Neutrophil (primary cell): ENCODE data around the gene GPRIN1.
A peak's percentile ranks its signal among the peaks of the same experiment; 100 is the strongest.

ENCODE experiments used
- H3K27ac ChIP-seq: fragments of 200-600 bp; sonication (generic); 2 replicates; pipeline ENCODE4 v1.5.1; 2016; ENCODE audit warnings: mild to moderate bottlenecking, moderate library complexity
- H3K27me3 ChIP-seq: fragments of 200-600 bp; sonication (generic); 2 replicates; pipeline ENCODE4 v1.6.0; 2016; ENCODE audit warnings: mild to moderate bottlenecking
- H3K36me3 ChIP-seq: fragments of 200-600 bp; sonication (generic); 2 replicates; pipeline ENCODE4 v1.5.1; 2017
- H3K4me1 ChIP-seq, 2 experiments: fragments of 200-600 bp in 1 of 2; sonication (generic) in 1 of 2; 1 replicate in 1 of 2; 2 replicates in 1 of 2; pipeline versions ENCODE4 v1.5.1 to v1.6.1; 2013 to 2016; ENCODE audit warnings: low read depth in 1 of 2, low read length in 1 of 2, mild to moderate bottlenecking in 1 of 2, moderate library complexity in 1 of 2; ENCODE audit not compliant: control insufficient read depth in 1 of 2, insufficient read depth in 1 of 2
- H3K4me3 ChIP-seq, 2 experiments: fragments of 200-600 bp in 1 of 2; sonication (generic) in 1 of 2; 1 replicate in 1 of 2; 2 replicates in 1 of 2; pipeline ENCODE4 v1.5.1; 2013 to 2016; ENCODE audit warnings: low read depth in 1 of 2, low read length in 1 of 2, mild to moderate bottlenecking in 1 of 2, moderate library complexity in 1 of 2
- H3K9me3 ChIP-seq: fragments of 200-600 bp; sonication (generic); 2 replicates; pipeline ENCODE4 v1.5.1; 2016
- CTCF ChIP-seq: fragments of 200-600 bp; sonication (generic); IDR thresholded peaks from 2 replicates; pipeline ENCODE4 v1.5.1; 2016; ENCODE audit warnings: antibody characterized with exemption

The GPRIN1 gene

GRCh38 chr5:176612008-176612407, 2.1 kb upstream of the GPRIN1 start:
- Histone ChIP-seq H3K9me3 (no peaks in the 10 kb centered on the region), H3K27ac (no peak overlapping the region), H3K4me3 (no peak overlapping the region), H3K27me3 (peaks cover 99% of the 10 kb centered on the region), H3K4me1 (peaks cover 0 to 10% of the 10 kb centered on the region in 2 experiments), H3K36me3 (no peaks in the 10 kb centered on the region)
- no peak for TF ChIP-seq CTCF

- Histone ChIP-seq H3K9me3 (no peaks in the 10 kb centered on the region), H3K27me3 (peaks cover 99% of the 10 kb centered on the region), H3K27ac (no peak overlapping the region), H3K36me3 (no peaks in the 10 kb centered on the region), H3K4me3 (no peak overlapping the region), H3K4me1 (peaks cover 0 to 10% of the 10 kb centered on the region in 2 experiments)
- no peak for TF ChIP-seq CTCF
Measured at GRCh38 chr5:176611435-176611834, 1.5 kb upstream of the GPRIN1 start.

GRCh38 chr5:176610435-176610773, 448 bp upstream of the GPRIN1 start:
- no peak for TF ChIP-seq CTCF
- peak overlapping the region; percentile 54 to 78 for H3K4me3 ChIP-seq
- H3K4me1 ChIP-seq, result peaks cover 0 to 10% of the 10 kb centered on the region in 2 experiments
- H3K27me3 ChIP-seq, result peaks cover 99% of the 10 kb centered on the region
- no peak overlapping the region for H3K27ac ChIP-seq
- H3K36me3 ChIP-seq, result no peaks in the 10 kb centered on the region
- no peaks in the 10 kb centered on the region for H3K9me3 ChIP-seq

- no peak overlapping the region for H3K27ac ChIP-seq
- H3K9me3 ChIP-seq, result no peaks in the 10 kb centered on the region
- no peak for TF ChIP-seq CTCF
- peak overlapping the region; percentile 4 to 78 for H3K4me3 ChIP-seq
- peaks cover 0 to 10% of the 10 kb centered on the region in 2 experiments for H3K4me1 ChIP-seq
- no peaks in the 10 kb centered on the region for H3K36me3 ChIP-seq
- peaks cover 100% of the 10 kb centered on the region for H3K27me3 ChIP-seq
Measured at GRCh38 chr5:176608937-176609723, 826 bp downstream of the GPRIN1 start.

GRCh38 chr5:176608142-176608705, 1.7 kb downstream of the GPRIN1 start:
- Histone ChIP-seq H3K4me3 (no peak overlapping the region), H3K9me3 (no peaks in the 10 kb centered on the region), H3K36me3 (no peaks in the 10 kb centered on the region), H3K4me1 (peaks cover 0 to 10% of the 10 kb centered on the region in 2 experiments), H3K27ac (no peak overlapping the region), H3K27me3 (peaks cover 99% of the 10 kb centered on the region)
- TF ChIP-seq CTCF, result no peak
